Right lobe of liver (tissue), 4 donors: ENCODE measurements around the gene KRT33B.

ENCODE experiments used
- CTCF ChIP-seq, 4 donors: fragments of 200-600 bp in 3 of 4; fragments of 450-650 bp in 1 of 4; IDR thresholded peaks; one replicate each; pipeline versions ENCODE4 v1.5.1 to v1.8.0; 2016 to 2022; ENCODE audit warnings: antibody characterized with exemption in 4 of 4, mild to moderate bottlenecking in 2 of 4
- POLR2A ChIP-seq: fragments of 450-650 bp; IDR thresholded peaks from one replicate; pipeline ENCODE4 v1.6.1; 2017; ENCODE audit warnings: antibody characterized with exemption, mild to moderate bottlenecking
- donor health status: DM: no; HTN: no; CAD: no.
- donor health status: DM: no; HTN: no; CAD: no.
- donor health status: DM: no; HTN: yes; CAD: no.

GRCh38 chr17:41402161-41402560, 32.5 kb upstream of the KRT33B start:
- no peak for TF ChIP-seq CTCF (IDR thresholded peaks at IDR 0.05)
- no peak for TF ChIP-seq POLR2A
